Neural progenitor cell (in vitro differentiated cells): ENCODE data around the gene POU2AF2. TPM values are rescaled to one million over a fixed set of nuclear protein-coding genes. Genes with fewer than 3 reads are reported as not detected.

Experiments
- DNase-seq: peaks from one replicate; pipeline ENCODE4 v3.0.0-alpha.2; 2016; ENCODE audit warnings: low spot score
- H2AFZ ChIP-seq: fragments of 200-600 bp; sonication (generic); replicated peaks from 2 replicates; pipeline ENCODE4 v1.6.1; 2016; ENCODE audit warnings: antibody characterized with exemption
- H3F3A ChIP-seq: fragments of 200-600 bp; sonication (generic); 2 replicates; pipeline ENCODE4 v1.6.1; 2016; ENCODE audit warnings: antibody characterized with exemption, low read depth
- H3K27ac ChIP-seq: fragments of 200-600 bp; sonication (generic); 2 replicates; pipeline ENCODE4 v1.5.1; 2016; ENCODE audit warnings: mild to moderate bottlenecking
- H3K27me3 ChIP-seq: fragments of 200-600 bp; sonication (generic); 2 replicates; pipeline ENCODE4 v1.6.1; 2016; ENCODE audit warnings: mild to moderate bottlenecking, moderate library complexity
- H3K36me3 ChIP-seq: fragments of 200-600 bp; sonication (generic); 2 replicates; pipeline ENCODE4 v1.5.1; 2016
- H3K4me1 ChIP-seq: fragments of 200-600 bp; sonication (generic); 2 replicates; pipeline ENCODE4 v1.6.1; 2016; ENCODE audit warnings: mixed run types
- H3K4me2 ChIP-seq: fragments of 200-600 bp; sonication (generic); 2 replicates; pipeline ENCODE4 v1.6.1; 2016
- H3K4me3 ChIP-seq: fragments of 200-600 bp; sonication (generic); 2 replicates; pipeline ENCODE4 v1.5.1; 2016
- H3K79me2 ChIP-seq: fragments of 200-600 bp; sonication (generic); 2 replicates; pipeline ENCODE4 v1.6.1; 2016; ENCODE audit warnings: low read depth
- H3K9ac ChIP-seq: fragments of 200-600 bp; sonication (generic); 2 replicates; pipeline ENCODE4 v1.6.1; 2016
- H3K9me3 ChIP-seq: fragments of 200-600 bp; sonication (generic); 2 replicates; pipeline ENCODE4 v1.5.1; 2016; ENCODE audit warnings: low read depth
- H4K20me1 ChIP-seq: fragments of 200-600 bp; sonication (generic); 2 replicates; pipeline ENCODE4 v1.6.1; 2016; ENCODE audit warnings: low read depth
- H3K27ac Mint-ChIP-seq: 3 replicates; pipeline ENCODE4 v1.8.0; 2021; ENCODE audit warnings: mixed read lengths
- H3K27me3 Mint-ChIP-seq: 2 replicates; pipeline ENCODE4 v1.8.0; 2022; ENCODE audit warnings: low read depth, mild to moderate bottlenecking, inconsistent platforms, moderate library complexity, mixed read lengths; ENCODE audit not compliant: insufficient read depth
- H3K36me3 Mint-ChIP-seq: 3 replicates; pipeline ENCODE4 v1.8.0; 2021; ENCODE audit warnings: mixed read lengths
- H3K4me1 Mint-ChIP-seq: 3 replicates; pipeline ENCODE4 v1.8.0; 2021; ENCODE audit warnings: mixed read lengths
- H3K4me3 Mint-ChIP-seq: 3 replicates; pipeline ENCODE4 v1.8.0; 2021; ENCODE audit warnings: mild to moderate bottlenecking, moderate library complexity, mixed read lengths
- H3K9me3 Mint-ChIP-seq: 3 replicates; pipeline ENCODE4 v1.8.0; 2020; ENCODE audit warnings: mixed read lengths
- CTCF ChIP-seq: fragments of 200-600 bp; sonication (generic); IDR thresholded peaks from 2 replicates; pipeline ENCODE4 v1.5.1; 2017; ENCODE audit warnings: antibody characterized with exemption, mild to moderate bottlenecking
- EZH2 ChIP-seq: fragments of 200-600 bp; sonication (generic); IDR thresholded peaks from 2 replicates; pipeline ENCODE4 v1.6.1; 2017; ENCODE audit warnings: antibody characterized with exemption, mild to moderate bottlenecking, moderate library complexity
- EZH2phosphoT487 ChIP-seq: fragments of 200-600 bp; sonication (generic); IDR thresholded peaks from 2 replicates; pipeline ENCODE4 v1.6.1; 2017; ENCODE audit warnings: antibody characterized with exemption
- total RNA-seq: library from RNA; depleted of rRNA; stranded (reverse); fragments of >200 nt; gene quantifications from 2 replicates; pipeline ENCODE4 v1.2.3, GENCODE V29; 2015; ENCODE audit warnings: low replicate concordance

POU2AF2 gene
- total RNA-seq, 1 donor from 2014 or later, result not detected

GRCh38 chr11:111329306-111330204 is 84.0 kb downstream of the POU2AF2 start:
- Histone ChIP-seq H2AFZ (no peak overlapping the region), H3K9me3 (no peaks in the 10 kb centered on the region), H3K27ac (no peak overlapping the region), H3K4me2 (no peak overlapping the region), H3K4me3 (no peak overlapping the region), H3K9ac (no peak overlapping the region), H3F3A (no peaks in the 10 kb centered on the region), H3K27me3 (no peaks in the 10 kb centered on the region), H3K79me2 (no peaks in the 10 kb centered on the region), H4K20me1 (no peaks in the 10 kb centered on the region), H3K4me1 (no peaks in the 10 kb centered on the region), H3K36me3 (no peaks in the 10 kb centered on the region)
- Mint-ChIP-seq H3K9me3 (no peaks in the 10 kb centered on the region), H3K36me3 (peaks cover 1% of the 10 kb centered on the region), H3K4me1 (peaks cover 13% of the 10 kb centered on the region), H3K27me3 (peaks cover 9% of the 10 kb centered on the region), H3K4me3 (no peak overlapping the region), H3K27ac (no peak overlapping the region)
- DNase-seq, result no peak
- no peak for TF ChIP-seq EZH2
- no peak for TF ChIP-seq CTCF
- TF ChIP-seq EZH2phosphoT487, result no peak

DNA sequence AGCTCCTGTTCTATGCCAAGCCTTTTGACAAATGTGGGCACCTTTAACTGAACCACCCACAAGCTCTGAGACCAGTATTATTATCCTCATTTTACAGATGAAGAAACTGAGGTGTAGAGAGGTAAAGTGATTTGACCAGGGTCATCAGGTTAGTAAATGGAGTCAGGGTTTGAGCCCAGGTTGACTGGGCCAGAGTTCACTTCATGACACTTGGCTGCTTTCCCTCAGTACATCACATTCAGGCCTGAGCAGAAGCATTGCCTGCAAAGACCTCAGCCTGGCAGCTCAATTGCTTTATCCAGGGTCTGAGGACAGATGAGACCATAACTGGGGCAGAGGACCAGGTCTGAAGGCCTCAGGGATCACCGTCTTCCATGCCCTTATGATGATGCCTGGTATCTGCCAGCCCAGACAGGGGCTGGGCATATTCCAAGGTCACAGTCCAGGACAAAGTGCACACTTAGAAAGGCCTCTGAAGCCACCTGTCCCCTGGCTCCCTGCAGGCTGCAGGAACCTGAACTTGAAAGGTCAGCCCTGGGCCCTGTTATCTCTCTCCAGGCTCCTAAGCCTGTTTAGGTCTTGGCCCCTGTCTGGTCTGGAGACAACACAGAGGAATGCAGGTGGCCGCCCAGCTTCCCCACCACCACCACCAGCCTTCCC is 84.8 kb downstream of the POU2AF2 start:
- H3K27me3 ChIP-seq, result no peaks in the 10 kb centered on the region
- Mint-ChIP-seq H3K27ac (no peak overlapping the region), H3K4me3 (no peak overlapping the region), H3K36me3 (peaks cover 1% of the 10 kb centered on the region), H3K4me1 (peaks cover 18% of the 10 kb centered on the region), H3K9me3 (no peaks in the 10 kb centered on the region), H3K27me3 (peaks cover 9% of the 10 kb centered on the region)
- H3K27ac ChIP-seq, result no peak overlapping the region
- no peaks in the 10 kb centered on the region for H3F3A ChIP-seq
- no peak overlapping the region for H3K4me2 ChIP-seq
- no peak overlapping the region for H2AFZ ChIP-seq
- H3K4me1 ChIP-seq, result peaks cover under 1% of the 10 kb centered on the region
- H3K4me3 ChIP-seq, result no peak overlapping the region
- no peaks in the 10 kb centered on the region for H3K9me3 ChIP-seq
- no peak overlapping the region for H3K9ac ChIP-seq
- TF ChIP-seq EZH2 (no peak), EZH2phosphoT487 (no peak), CTCF (no peak)
- no peaks in the 10 kb centered on the region for H3K79me2 ChIP-seq
- no peak for DNase-seq
- H4K20me1 ChIP-seq, result no peaks in the 10 kb centered on the region
- no peaks in the 10 kb centered on the region for H3K36me3 ChIP-seq

- Histone ChIP-seq H3K9me3 (no peaks in the 10 kb centered on the region), H3K36me3 (no peaks in the 10 kb centered on the region), H2AFZ (no peak overlapping the region), H3K27ac (no peak overlapping the region), H3K79me2 (no peaks in the 10 kb centered on the region), H3K4me3 (no peak overlapping the region), H3K4me2 (no peak overlapping the region), H3F3A (no peaks in the 10 kb centered on the region), H3K4me1 (peaks cover 11% of the 10 kb centered on the region), H3K9ac (no peak overlapping the region), H3K27me3 (no peaks in the 10 kb centered on the region), H4K20me1 (no peaks in the 10 kb centered on the region)
- no peak for DNase-seq
- Mint-ChIP-seq H3K27ac (no peak overlapping the region), H3K4me3 (no peak overlapping the region), H3K27me3 (peaks cover 8% of the 10 kb centered on the region), H3K36me3 (no peaks in the 10 kb centered on the region), H3K9me3 (no peaks in the 10 kb centered on the region), H3K4me1 (peaks cover 22% of the 10 kb centered on the region)
- TF ChIP-seq CTCF (no peak), EZH2phosphoT487 (no peak), EZH2 (no peak)
Measured at GRCh38 chr11:111331711-111332479, 86.4 kb downstream of the POU2AF2 start.
